RPMI7951 (cell line): ENCODE results near the gene IKZF1. TPM values are rescaled to one million over a fixed set of nuclear protein-coding genes. Genes with fewer than 3 reads are reported as not detected.

ENCODE experiments used
- DNase-seq: peaks from one replicate; pipeline ENCODE4 v3.0.0-alpha.2; 2012; ENCODE audit warnings: low read depth
- total RNA-seq: library from RNA; depleted of rRNA; stranded (reverse); fragments of >200 nt; shearing (Covaris generic); gene quantifications from 2 replicates; pipeline ENCODE4 v1.2.3, GENCODE V29; 2014; rRNA removed

Gene IKZF1
- not detected in 2 replicates for total RNA-seq

DNA sequence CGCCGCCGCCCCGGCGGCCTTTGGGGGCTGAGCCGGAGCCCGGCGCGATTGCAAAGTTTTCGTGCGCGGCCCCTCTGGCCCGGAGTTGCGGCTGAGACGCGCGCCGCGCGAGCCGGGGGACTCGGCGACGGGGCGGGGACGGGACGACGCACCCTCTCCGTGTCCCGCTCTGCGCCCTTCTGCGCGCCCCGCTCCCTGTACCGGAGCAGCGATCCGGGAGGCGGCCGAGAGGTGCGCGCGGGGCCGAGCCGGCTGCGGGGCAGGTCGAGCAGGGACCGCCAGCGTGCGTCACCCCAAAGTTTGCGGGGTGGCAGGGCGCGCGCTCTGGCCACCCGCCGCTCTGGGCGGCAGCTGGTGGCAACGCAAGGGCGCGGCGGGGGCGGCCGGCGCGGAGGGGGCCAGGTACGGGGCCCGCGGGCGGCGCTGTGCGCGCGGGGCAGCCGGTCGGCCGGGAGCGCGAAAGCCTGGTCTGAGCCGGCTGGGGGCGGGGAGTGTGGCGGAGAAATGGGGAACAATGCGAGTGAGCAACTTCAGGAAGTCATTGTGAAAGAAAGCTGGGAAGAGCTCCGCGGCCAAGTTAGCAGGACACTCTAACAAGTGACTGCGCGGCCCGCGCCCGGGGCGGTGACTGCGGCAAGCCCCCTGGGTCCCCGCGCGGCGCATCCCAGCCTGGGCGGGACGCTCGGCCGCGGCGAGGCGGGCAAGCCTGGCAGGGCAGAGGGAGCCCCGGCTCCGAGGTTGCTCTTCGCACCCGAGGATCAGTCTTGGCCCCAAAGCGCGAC is at the start of gene IKZF1:
Gene IKZF1, plus strand, starts transcription at position 588 of the 782 bp plus-strand sequence. CDS start 14,346 bp downstream, outside the sequence.
- DNase-seq = no peak

DNA sequence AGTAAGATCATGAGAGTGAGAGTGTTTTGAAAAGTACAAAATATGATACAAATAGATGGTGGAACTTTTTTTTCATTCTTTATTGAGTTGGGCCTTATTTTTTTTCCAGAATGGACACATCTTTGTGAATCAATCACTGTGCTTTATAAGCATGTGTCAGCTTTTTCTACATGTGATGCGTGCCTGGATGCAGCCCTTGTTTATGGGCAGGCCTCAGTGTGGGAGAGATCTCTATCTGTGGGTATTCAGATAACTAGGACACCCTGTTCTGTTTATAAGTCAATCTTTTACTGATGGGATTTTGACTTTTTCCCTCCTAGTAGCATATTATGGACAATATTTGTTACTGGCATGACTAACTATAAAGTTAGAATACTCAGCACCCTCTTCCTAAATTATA is 42.9 kb upstream of the IKZF1 start:
- DNase-seq = no peak

DNA sequence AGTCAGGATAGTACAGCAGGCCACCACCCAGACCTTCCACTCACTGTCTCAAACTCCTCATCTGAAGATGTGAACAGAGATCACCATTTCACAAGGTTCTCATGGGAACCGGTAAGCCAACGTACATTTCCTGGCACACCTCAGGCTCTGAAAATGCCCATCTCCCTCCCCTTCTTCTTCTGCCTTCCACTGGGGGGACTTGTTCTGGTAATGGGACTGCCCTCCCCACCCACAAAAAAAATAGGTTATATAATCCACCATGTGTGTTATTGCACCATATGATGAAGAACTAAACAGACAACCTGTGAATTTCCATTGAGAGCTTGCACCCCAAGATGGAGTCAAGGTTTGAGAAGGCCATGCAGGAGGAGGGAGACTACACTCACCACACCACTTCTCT is 42.1 kb upstream of the IKZF1 start:
- DNase-seq = no peak

DNA sequence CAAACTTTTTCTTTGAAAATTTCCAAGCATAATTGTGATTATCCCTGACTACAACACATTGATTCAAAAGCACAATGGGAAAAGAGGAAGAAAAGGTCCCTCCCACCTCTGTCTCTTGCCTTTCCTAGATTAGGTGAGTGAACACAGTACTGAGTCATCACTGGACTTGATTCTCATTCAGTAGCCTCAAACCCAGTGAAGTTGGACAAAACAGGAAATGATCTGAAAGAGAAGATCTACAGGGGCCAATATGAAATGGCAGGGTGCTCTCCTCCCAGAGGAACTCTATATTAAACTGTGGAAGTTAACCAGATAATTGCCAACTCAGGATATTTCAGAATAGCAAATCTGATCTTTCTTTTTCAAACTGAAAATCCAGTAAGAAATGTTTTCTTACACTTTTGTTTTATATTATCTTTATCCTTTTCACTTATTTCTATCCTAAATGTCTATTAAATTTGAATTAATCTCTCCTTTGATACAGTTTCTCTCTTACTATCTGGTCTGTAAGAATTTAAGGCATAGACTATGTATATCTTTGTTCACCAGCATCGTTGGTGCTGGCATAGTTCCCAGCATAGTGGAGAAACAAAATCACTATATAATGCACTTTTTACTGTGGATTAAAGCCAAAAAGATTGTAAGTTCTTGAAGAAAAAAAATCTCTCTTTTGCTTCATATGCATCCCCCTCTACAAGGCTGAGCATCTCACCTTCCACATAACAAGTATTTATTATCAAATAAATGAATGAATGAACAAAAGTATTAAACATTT is 41.4 kb upstream of the IKZF1 start:
- no peak for DNase-seq

DNA sequence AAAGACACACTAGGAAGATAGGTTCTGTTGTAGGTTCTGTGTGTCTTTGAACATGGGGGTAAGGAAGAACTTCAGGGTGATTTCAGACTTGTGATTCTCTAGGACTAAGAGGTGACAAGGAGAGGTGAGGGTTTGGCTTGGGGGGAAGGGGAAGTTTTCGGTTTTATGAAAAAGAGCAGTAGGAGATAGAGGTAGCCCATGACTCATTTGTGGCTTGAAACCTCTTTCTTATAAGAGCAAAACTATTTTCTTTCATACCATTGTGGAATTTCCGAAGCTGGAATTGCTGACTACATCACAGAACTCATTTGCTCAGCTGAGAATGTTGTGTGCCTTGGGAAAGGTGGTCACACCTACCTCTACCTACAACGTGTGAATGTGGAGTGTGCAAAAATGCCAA is 39.6 kb upstream of the IKZF1 start:
- DNase-seq = no peak

DNA sequence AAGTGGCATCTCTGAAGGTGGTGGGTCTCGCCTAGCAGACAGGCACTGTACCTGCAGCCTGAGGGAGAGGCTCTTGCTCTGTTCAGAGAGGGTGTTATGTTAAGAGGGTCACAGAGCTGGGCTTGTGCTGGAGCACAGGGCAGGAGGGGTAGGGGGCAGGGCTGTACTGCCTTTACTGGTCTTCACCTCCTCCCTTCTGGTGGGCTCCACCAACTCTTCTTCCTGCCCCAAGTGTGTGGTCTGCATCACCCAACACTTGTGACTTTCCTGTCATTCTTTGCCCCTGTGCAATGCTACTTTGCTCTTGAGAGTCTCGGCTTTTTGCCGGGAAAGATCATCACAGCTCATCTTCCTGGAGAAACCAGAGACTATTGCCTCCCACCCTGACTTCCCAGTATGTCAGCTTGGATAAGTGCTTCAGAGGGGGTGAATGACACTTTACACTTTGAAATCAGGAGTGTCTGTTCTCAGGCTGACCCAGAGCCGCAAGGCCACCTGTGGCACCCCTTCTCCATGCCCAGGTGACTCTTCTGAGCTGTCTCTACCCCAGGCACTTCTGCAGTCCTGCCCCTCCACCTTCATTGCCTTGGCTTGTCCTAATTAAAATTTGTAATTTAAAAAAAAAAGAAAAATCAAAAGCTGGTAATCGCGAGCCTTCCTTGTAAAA is 38.4 kb upstream of the IKZF1 start:
- no peak for DNase-seq

DNA sequence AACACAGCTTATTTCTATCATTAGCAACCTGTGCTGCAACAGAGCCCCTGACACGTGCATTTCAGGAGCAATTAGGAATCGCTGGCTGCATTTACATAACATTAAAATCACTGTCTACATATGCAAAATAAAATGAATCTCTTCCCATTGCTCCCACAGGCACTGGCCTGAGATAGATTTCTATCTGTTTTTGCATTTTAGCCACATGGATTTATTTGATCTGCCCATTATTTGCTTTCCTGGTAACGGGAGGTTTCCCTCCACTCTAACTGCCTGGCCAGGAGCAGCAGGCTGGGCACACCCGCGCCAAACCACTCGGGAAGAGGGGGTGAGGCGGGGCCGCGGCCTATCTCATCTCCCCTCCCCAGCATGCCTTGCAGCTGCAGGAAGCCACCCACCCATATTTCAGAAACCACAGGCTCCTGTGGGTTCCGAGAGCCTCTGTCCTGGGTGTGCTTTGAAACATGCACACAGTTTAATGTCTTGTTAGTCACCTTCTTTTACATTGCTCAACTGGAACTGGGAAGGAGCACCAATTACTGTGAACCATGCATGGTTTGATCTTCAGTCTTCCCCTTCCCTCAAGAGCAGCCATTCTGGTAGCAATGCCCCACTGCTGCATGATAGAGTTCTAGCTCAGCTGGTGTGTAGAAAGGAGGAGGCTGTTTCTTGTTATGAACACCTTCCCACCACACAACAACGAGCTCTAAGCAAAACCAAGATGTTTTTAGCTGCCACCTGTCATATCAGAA is 37.7 kb upstream of the IKZF1 start:
- DNase-seq = peak; percentile 4

DNA sequence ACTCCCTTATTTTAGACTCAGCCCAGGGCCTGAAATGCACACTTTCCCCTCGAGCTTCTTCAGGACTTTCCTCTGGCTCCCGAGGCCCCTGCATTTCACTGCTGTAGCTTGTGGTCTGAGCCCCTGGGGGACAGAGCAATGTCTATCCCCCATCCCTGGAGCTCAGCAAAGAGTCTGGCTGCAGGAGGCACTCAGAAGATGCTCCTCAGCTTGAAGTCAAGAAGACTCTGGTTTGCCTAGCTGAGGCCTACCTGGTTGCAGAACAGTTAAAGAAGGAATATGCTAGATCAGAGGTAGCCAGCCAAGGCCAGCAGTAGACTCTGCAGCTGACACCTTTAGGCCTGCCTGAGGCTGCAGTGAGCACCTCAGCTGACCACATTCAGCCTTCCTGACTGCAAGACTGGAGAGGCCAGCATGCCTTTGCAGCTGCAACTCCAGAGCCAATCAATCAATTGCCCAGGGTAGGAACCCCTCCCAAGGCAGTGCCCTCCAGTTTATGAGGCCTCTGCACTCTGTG is 36.9 kb upstream of the IKZF1 start:
- no peak for DNase-seq

DNA sequence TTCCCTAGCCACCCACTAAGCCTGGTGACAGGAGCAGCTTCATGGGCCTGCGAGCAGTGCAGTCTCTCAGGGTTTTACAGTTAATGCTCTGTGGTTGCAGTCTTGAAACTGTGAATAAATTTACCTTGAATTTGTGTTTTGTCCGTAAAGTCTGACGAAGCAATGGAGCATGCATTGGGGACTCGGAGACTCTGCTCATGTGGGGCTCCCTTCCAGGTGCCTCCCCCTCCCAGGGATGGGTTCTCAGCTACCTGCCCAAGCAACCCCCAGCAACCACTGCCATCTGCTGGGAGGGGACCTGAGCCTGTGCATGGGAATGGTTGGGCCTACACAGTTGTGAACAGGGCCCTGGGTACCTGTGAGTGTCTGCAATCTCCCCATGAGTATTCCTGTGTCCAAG is 36.3 kb upstream of the IKZF1 start:
- no peak for DNase-seq

DNA sequence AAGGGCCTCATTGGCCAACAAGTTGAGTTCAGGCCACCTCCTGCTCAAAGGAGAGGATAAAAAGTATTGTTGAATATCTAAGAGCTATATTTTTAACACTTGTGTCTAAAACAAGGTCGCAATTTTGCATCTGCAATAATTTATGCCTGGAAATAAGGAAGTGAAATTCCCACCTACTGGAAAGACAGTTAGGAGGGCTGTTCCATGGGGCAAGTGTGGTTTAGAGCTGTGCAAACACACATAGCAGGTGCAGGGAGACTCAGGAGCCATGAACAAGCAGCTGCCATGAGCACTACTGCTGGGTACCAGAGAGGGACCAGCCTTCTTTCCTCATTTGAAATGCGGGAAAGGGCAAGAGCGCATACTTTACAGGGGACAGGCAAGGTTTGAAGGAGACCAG is 35.5 kb upstream of the IKZF1 start:
- DNase-seq = no peak

DNA sequence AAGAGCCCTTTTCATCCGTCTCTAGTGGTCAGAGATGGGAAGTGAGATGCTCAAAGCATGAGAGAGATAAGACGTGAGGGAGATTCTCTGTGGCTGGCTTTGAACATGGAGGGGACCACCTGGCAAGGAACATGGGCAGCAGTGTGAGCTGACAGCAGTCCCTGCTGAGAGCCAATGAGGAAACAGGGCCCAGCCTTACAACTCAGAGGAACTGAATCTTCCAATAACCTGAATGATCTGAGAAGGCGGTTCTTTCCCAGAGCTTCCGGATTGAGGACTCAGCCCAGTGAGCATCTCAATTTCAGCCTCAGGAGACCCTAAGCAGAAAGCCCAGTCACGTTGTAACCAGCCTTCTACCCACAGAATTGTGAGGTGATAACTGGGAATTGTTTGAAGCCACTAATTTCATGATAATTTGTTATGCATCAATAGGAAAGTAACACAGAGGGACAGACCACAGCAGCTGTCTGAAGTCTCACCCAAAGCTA is 33.9 kb upstream of the IKZF1 start:
- DNase-seq = no peak

DNA sequence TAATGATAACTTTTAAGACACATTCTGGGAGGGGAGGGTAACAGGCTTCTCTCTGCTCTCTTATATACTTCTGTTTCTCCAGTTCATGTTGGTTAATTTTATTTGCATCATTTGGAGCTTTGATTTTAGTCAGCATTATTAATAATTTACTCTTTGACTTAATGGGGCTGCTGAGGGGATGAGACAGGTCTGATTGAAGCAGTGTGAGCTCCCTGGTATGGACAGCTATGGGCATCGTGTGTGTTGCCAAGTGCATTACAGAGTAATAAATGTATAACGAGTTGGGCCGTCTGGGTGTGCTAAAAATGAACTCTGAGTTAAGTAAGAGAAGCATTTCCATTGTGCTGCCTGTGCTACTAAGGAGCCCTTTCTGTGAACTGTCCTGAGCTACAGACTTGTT is 31.7 kb upstream of the IKZF1 start:
- DNase-seq = no peak

DNA sequence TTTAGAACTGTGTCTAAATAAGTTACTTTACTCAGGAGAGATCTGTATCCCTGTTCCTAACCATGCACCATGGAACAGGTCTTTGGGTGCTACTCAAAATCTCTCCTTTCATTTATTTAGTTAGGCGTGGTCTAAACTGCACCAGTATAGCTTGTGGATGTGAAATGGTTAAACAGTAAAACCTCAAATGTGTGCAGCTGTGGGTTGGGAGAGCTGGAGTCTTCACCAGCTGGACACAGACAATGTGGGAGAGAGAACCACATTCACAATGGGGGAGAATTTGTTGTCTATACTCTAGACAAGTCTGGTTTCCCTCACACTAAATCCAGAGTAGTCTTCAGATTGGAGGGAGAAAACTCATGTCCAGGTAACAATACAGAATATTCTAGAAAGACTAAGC is 31.2 kb upstream of the IKZF1 start:
- DNase-seq = no peak

DNA sequence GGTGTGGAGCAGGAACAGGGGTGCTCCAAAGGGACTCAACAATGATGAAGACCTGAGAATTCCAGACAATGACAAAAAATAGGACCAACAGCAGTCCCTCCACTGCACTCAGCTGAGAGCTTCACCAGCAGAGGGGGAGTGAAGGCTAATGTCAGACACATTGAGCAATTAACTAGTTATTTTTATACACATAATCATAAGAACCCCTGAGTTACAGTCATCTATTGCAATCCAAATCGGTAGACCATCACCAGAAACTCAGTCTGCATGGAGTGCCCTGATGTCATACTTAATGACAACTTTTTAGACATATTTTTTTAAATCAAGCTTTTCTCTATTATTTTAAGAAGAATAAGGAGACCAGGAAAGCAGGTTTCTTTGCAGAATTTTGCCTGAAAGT is 30.6 kb upstream of the IKZF1 start:
- DNase-seq = no peak

DNA sequence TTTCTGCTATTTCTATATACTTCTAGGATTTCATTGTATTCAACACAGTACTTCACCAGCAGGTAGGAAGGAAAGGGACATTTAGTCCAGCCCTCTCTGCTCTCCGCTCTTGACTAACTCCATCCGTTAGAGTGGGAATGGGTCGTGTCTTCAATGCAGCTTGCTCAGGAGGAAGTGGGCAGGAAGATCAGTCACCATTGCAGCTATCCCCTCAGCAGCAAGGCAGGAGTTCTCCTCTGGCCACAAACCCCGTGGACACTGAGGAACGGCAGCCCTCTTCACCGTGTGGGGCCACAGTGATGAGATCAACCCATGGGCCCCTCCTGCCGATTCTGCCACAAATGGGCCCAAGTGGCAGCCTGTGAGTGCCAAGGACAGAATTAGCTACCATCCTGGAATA is 30.2 kb upstream of the IKZF1 start:
- no peak for DNase-seq

DNA sequence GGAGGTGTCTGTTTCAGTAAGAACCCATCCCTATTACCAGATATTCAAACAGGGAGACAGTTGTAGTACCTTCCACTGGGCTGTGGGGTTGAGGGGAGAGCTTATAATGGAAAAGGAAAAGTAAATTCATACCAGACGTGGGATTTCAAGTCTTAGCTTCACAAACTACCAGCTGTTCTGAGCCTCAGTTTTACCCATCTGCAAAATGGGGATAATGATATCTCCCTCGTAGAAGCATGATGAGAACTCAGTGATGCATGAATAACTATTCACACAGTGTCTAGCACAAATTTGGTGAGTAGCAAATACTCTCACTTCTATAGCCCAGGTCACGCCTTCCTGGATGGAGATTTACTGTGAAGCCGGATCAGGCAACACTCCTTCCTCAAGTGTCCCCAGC is 29.1 kb upstream of the IKZF1 start:
- DNase-seq = no peak

DNA sequence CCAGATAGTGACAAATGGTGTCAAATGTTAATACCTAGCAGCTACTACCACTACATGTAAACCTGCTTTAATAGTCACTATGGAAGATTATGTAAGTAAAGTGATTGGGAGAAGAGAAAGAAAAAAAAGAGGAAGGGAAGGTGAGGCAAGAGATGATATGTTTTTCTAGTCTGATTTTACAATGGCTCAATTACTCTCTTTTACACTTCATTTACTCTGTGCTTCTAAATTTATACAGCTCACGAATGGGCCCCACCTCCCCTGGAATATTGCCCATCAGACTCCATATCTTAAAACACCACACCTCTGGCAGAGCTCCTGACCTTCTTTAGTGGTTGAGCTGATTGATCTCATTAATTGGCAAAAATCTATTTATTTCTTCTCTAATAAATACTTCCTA is 28.0 kb upstream of the IKZF1 start:
- DNase-seq = no peak

DNA sequence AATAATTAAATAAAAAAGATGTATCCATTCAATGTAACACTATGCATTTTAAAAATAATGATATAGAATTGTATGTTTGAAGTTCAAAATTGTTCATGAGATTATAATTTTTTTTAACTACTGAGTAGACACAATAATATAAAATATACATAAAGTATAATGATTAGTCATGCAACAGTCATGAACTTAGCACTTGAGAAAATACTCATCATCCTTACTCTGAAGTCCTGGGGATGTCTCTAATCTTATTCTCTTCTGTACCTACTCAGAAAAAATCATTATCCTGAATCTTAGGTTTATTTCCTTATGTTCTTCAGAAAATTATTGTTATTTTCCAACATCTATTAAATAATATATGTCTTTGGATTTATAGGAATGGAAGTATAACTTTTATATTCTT is 26.4 kb upstream of the IKZF1 start:
- DNase-seq = no peak

DNA sequence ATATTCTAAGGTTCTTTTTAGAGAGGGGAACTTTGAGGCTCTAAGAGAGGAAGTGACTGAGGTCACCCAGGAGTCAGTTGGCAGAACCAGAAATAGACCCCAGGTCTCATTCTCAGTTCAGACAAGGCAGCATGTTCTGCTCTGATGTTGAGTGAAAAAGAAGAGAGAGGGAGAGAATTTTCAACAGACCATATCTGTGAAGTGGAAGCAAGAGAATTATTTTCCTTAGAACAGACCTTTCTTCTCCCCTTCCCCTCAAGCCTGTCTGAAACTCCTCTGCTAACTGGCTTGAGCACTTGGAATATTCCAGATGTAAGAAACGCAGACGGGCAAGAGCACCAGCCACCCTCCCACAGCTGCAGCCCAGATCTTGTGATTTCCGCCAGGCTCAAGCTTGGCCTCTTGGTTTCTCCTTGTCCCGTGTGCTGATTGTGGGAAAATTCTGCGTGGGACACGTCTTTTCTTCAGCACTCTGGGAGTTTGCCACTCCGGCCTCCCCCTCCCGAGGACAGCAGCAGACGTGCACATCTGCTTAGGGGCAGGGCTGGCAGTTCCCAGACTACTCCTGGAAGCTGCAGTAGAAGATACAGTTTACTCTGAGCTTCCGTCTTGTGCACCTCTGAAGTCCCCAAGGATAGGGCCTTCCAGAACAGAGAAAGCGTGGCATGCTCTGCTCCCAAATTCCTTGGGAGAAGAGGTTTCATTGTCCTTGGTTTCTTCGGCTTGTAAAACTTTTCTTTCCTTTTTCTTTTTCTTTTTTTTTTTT is 22.7 kb upstream of the IKZF1 start:
- DNase-seq = no peak

DNA sequence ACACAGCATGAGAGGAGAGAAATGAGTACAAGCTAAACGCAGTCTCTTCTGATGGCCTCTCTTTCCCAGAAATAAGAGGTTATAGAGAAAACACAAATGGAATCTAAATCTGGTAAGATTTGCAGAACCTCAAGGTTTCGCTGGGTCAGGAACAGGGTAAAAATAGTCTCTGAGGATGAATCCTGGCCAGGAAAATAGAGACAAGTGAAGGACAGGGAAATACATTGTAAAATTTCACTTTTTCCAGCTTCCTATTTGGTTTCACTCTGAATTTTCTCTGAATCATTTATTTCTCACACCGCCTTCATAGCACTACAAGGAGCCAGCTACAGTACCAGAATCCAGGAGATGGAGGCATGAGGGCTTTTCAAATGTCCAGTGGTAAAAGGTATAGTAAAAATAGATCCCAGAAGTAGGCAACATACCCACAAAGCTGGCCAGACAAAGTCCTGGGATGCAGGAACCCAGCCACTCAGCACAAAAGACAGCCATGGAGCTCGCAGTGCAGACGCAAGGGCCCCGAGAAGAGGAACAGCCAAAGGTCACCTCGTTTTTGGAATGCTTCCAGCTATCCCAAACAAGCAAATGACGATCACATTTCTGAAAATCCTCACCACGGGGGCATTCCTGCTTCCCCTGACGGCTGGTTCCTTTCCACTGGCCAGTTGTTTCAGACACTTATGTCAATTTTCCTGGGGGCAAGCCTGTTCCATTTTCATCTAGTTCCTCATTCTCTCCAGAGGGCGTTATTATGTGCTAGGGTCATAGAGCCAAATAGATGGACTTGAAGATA is 21.5 kb upstream of the IKZF1 start:
- DNase-seq = no peak
